Ovary (tissue), 9 donors: Measurements from ENCODE around the gene WIPF3. TPM values are rescaled to one million over a fixed set of nuclear protein-coding genes. Genes with fewer than 3 reads are reported as not detected.

Experiments used
- DNase-seq, 5 donors: peaks; one replicate each; pipeline ENCODE4 v3.0.0-alpha.2; 2019 to 2020
- H3K27ac ChIP-seq, 2 donors: fragments of 200-600 bp; one replicate each; pipeline versions ENCODE4 v1.5.1 to v1.8.0; 2019 to 2022
- H3K27me3 ChIP-seq: fragments of 200-600 bp; one replicate; pipeline ENCODE4 v1.8.0; 2022
- H3K36me3 ChIP-seq: fragments of 200-600 bp; sonication (generic); one replicate; pipeline ENCODE4 v1.5.1; 2019
- H3K4me1 ChIP-seq: one replicate; pipeline ENCODE4 v1.8.1; 2013; ENCODE audit warnings: mild to moderate bottlenecking, moderate library complexity; ENCODE audit not compliant: insufficient read depth
- H3K4me3 ChIP-seq: fragments of 200-600 bp; sonication (generic); one replicate; pipeline ENCODE4 v1.5.1; 2017
- H3K9me3 ChIP-seq, 2 donors: fragments of 200-600 bp in 1 of 2; sonication (generic) in 1 of 2; one replicate each; pipeline versions ENCODE4 v1.5.1 to v1.8.1; 2013 to 2019; ENCODE audit warnings: mild to moderate bottlenecking in 1 of 2, moderate library complexity in 1 of 2
- EP300 ChIP-seq: sonication (generic); formaldehyde crosslinking; IDR thresholded peaks from one replicate; pipeline ENCODE4 v1.6.1; 2017; ENCODE audit warnings: antibody characterized with exemption
- POLR2A ChIP-seq: fragments of 450-650 bp; IDR thresholded peaks from one replicate; pipeline ENCODE4 v1.6.1; 2017; ENCODE audit warnings: antibody characterized with exemption, mild to moderate bottlenecking, moderate library complexity
- WGBS, 3 donors: extraction: QIAGEN DNeasy Blood & Tissue Kit in 1 of 3; methylation state at CpG; one replicate each; pipeline versions ENCODE4 v1.1.5 to v1.1.7; 2013 to 2017; 5-methylcytosine and 5-hydroxymethylcytosine counted together
- intact Hi-C, 4 donors: fragments of 100-400 bp; cut with DNase I; formaldehyde crosslinking; loops; one replicate each; pipeline versions ENCODE4 v1.11.0 to v1.15.1; 2022 to 2023
- polyA plus RNA-seq, 2 donors: library from polyadenylated mRNA; stranded (reverse); fragments of 200-250 nt in 1 of 2; fragments of 350-450 nt in 1 of 2; fragmentation: Illumina TruSeq in 1 of 2; extraction: RNeasy Lipid Tissue Mini Kit (QIAGEN cat#74804) in 1 of 2; gene quantifications; one replicate each; pipeline ENCODE4 v1.2.3, GENCODE V29; 2013 to 2014
- total RNA-seq, 7 donors: library from RNA; depleted of rRNA in 2 of 7; stranded (reverse); fragments of >200 nt in 2 of 7; fragmentation: NEBNext Ultra II Directional in 3 of 7; extraction: Animal tissue kit (Norgen Biotek cat#: 25700) in 3 of 7; gene quantifications; one replicate each; pipeline versions ENCODE4 v1.1.0 to v1.2.4, GENCODE V29; 2016 to 2023
- TF ChIP-seq, protein P1 (sequence below), 3 donors: fragments of 450-650 bp in 2 of 3; fragments of 200-600 bp in 1 of 3; IDR thresholded peaks; one replicate each; pipeline versions ENCODE4 v1.5.1 to v1.8.0; 2016 to 2022; ENCODE audit warnings: antibody characterized with exemption in 3 of 3, mild to moderate bottlenecking in 1 of 3
- donor health status: DM: no; HTN: no; CAD: no; lungs with moderate emphysema.
- donor health status: DM: no; HTN: no; CAD: no.
- donor health status: Bipolar disorder and iron deficiency.
- donor health status: DM: yes; HTN: yes; CAD: no.
- donor health status: DM: no; HTN: no; CAD: no.
- donor health status: DM: yes; HTN: yes; CAD: no.

WIPF3 gene
- total and polyA plus RNA-seq, 9 donors, result 15.3 to 122 (median 53.3) TPM

DNA sequence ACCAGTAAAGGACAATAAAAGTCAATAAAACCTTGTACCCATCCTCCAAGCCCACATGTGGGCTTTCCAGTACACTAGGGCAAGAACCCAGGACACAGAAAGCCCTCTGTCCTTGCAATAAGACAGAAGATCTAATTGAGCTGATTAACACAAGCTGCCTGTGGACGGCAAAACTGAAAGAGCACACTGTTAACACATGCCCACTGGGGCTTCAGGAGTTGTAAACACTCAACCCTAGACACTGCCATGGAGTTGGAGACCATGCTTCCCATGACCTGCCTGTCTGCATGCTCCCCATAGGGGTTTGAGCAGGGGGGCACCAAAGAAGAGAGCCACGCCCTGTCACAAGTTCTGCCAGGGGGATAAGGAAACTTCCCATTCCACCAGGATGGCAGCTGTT, 22.6 kb upstream of the WIPF3 start:
- Histone ChIP-seq H3K36me3 (no peaks in the 10 kb centered on the region), H3K4me1 (no peaks in the 10 kb centered on the region), H3K4me3 (no peak overlapping the region), H3K9me3 (no peaks in the 10 kb centered on the region), H3K27me3 (no peaks in the 10 kb centered on the region), H3K27ac (no peak overlapping the region)
- intact Hi-C loops, result no loop called here
- DNase-seq, result no peak
- TF ChIP-seq, protein P1, sequence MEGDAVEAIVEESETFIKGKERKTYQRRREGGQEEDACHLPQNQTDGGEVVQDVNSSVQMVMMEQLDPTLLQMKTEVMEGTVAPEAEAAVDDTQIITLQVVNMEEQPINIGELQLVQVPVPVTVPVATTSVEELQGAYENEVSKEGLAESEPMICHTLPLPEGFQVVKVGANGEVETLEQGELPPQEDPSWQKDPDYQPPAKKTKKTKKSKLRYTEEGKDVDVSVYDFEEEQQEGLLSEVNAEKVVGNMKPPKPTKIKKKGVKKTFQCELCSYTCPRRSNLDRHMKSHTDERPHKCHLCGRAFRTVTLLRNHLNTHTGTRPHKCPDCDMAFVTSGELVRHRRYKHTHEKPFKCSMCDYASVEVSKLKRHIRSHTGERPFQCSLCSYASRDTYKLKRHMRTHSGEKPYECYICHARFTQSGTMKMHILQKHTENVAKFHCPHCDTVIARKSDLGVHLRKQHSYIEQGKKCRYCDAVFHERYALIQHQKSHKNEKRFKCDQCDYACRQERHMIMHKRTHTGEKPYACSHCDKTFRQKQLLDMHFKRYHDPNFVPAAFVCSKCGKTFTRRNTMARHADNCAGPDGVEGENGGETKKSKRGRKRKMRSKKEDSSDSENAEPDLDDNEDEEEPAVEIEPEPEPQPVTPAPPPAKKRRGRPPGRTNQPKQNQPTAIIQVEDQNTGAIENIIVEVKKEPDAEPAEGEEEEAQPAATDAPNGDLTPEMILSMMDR (IDR thresholded peaks at IDR 0.05), result no peak
- no peak for TF ChIP-seq EP300
- no peak for TF ChIP-seq POLR2A
- WGBS, 3 donors, result 87 to 94% (median 94%) methylated on average over 2 of the region's 2 CpGs

DNA sequence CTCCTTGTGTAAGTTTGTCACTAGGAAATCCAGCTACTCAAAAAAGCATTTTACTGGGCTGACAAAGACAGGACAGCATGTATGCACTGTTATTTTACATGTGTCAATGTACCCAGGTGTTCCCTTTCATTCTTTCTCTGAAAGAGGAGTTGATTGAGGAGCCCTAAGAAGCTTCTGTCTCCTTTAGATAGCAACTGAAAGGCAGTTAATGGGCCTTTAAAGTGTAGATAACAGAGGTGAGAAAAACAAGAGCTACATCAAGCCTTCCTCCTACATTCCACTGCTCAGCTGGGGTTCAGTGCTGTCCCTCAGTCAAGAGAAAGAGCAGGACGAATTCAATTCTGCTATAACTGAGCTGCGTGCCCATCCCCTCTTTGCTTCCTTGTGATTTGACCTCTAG, 12.8 kb upstream of the WIPF3 start:
- Histone ChIP-seq H3K4me3 (no peak overlapping the region), H3K36me3 (no peaks in the 10 kb centered on the region), H3K4me1 (peaks cover 14% of the 10 kb centered on the region), H3K27me3 (no peaks in the 10 kb centered on the region), H3K9me3 (no peaks in the 10 kb centered on the region), H3K27ac (peak overlapping the region; percentile 7 to 9)
- intact Hi-C loops, result no loop called here
- TF ChIP-seq, protein P1 (IDR thresholded peaks at IDR 0.05), result no peak
- no peak for TF ChIP-seq POLR2A
- TF ChIP-seq EP300, result no peak
- DNase-seq, result no peak
- 45 to 59% (median 58%) methylated on average over 2 of the region's 2 CpGs for WGBS, 3 donors

DNA sequence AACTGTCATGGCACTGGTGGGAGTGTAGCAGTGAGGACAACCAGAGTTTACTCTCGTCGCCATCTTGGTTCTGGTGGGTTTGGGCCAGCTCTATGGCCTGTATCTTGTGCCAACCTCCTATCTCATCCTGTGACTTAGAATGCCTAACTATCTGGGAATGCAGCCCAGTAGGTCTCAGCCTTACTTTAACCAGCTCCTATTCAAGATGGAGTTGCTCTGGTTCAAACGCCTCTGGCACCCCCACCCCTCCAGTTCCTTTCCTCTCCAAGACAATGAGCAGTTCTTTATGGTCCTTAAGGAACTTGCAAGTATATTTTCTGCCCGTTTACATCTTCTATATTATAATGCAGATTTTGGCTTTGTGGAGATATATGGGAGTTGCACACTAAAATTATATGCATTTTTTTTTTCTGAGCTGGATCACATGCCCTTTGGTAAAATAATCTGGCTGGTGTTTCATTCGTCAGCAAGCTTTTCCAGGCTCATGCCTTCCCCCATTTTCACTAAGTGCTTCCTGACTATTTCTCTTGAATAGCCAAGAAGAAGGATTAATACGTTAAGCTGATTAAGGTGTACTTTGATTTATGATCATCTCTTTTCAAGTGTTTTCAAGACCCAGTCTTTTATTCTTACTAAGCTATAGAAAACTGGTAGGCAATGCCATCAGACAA, 11.2 kb upstream of the WIPF3 start:
- H3K27me3 ChIP-seq, result no peaks in the 10 kb centered on the region
- peak overlapping the region; percentile 51 to 72 for H3K27ac ChIP-seq
- DNase-seq, result no peak
- H3K9me3 ChIP-seq, result no peaks in the 10 kb centered on the region
- H3K36me3 ChIP-seq, result no peaks in the 10 kb centered on the region
- WGBS, 3 donors, result 72 to 81% (median 74%) methylated on average over 6 of the region's 6 CpGs
- intact Hi-C loops, result no loop called here
- TF ChIP-seq, protein P1 (IDR thresholded peaks at IDR 0.05), result no peak
- TF ChIP-seq EP300, result no peak
- no peak for TF ChIP-seq POLR2A
- H3K4me1 ChIP-seq, result peaks cover 15% of the 10 kb centered on the region
- no peak overlapping the region for H3K4me3 ChIP-seq

DNA sequence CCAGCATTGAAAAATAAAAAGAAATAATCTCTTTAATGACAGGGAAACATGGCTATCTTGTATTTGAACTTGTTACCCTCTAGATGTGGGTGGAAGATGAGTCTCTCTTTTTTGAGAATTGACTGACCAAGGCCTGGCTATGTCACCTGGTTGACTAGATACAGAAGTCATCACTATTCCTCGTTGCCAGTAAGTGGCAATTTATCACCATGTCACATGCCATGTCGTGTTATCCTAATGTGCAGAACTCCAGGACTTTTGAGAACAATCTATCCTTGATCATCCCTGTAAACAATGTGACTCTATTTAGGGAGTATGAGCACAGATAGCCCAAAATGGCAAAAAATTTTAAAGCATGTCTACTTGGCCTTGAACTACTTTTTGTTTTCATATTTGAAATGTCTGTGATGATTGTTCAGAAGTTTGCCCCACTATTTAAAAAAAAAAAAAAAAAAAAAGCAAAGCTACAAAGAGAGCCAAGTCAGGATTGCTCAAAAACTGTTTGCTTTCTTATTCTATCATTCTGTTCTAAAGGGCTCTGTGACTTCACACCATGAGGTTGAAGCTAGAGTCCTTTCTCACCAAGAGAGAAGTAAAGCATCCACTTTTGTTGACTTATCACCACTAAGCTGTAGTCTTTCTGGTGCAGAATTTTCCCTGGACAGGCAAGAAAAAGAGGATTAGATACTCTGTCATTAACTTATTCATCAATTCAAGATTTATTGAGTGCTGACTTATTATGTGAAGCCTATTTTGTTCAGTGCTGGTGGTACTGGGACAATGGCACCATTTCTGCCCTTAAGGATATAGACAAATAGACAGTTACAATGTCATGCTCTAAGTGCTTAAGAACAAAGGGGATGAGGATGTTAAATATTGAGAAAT, 10.4 kb upstream of the WIPF3 start:
- WGBS, 3 donors, result 2 to 11% (median 2%) methylated on average over 2 of the region's 2 CpGs
- Histone ChIP-seq H3K27ac (peak overlapping the region; percentile 80 to 81), H3K9me3 (no peaks in the 10 kb centered on the region), H3K36me3 (no peaks in the 10 kb centered on the region), H3K4me3 (no peak overlapping the region), H3K4me1 (peaks cover 15% of the 10 kb centered on the region), H3K27me3 (no peaks in the 10 kb centered on the region)
- intact Hi-C loops, result no loop called here
- TF ChIP-seq POLR2A, result no peak
- TF ChIP-seq, protein P1 (IDR thresholded peaks at IDR 0.05), result no peak
- no peak for TF ChIP-seq EP300
- no peak for DNase-seq
